Ascending aorta (tissue), 2 donors: ENCODE results near the gene SCRT2. TPM values are rescaled to one million over a fixed set of nuclear protein-coding genes. Genes with fewer than 3 reads are reported as not detected.

Source experiments
- DNase-seq, 2 donors: peaks; one replicate each; pipeline ENCODE4 v3.0.0-alpha.2; 2019; ENCODE audit warnings: low spot score in 2 of 2
- H3K27ac ChIP-seq, 2 donors: fragments of 200-600 bp; sonication (generic); one replicate each; pipeline ENCODE4 v1.5.1; 2016 to 2017; ENCODE audit warnings: mild to moderate bottlenecking in 1 of 2
- H3K27me3 ChIP-seq: fragments of 200-600 bp; sonication (generic); one replicate; pipeline ENCODE4 v1.5.1; 2017
- H3K36me3 ChIP-seq, 2 donors: fragments of 200-600 bp; sonication (generic); one replicate each; pipeline ENCODE4 v1.5.1; 2016
- H3K4me1 ChIP-seq, 2 donors: fragments of 200-600 bp; sonication (generic); one replicate each; pipeline ENCODE4 v1.5.1; 2016 to 2017; ENCODE audit warnings: mild to moderate bottlenecking in 1 of 2
- H3K4me3 ChIP-seq, 2 donors: fragments of 200-600 bp; sonication (generic); one replicate each; pipeline ENCODE4 v1.5.1; 2016 to 2017; ENCODE audit warnings: mild to moderate bottlenecking in 1 of 2
- H3K9me3 ChIP-seq, 2 donors: fragments of 200-600 bp; sonication (generic); one replicate each; pipeline ENCODE4 v1.5.1; 2016
- CTCF ChIP-seq, 3 experiments: fragments of 200-600 bp in 2 of 3; fragments of 450-650 bp in 1 of 3; sonication (generic) in 2 of 3; IDR thresholded peaks; one replicate each; pipeline ENCODE4 v1.5.1; 2016 to 2019; ENCODE audit warnings: antibody characterized with exemption in 3 of 3, mild to moderate bottlenecking in 1 of 3, moderate library complexity in 1 of 3
- intact Hi-C: fragments of 100-400 bp; cut with DNase I; formaldehyde crosslinking; loops from one replicate; pipeline ENCODE4 v1.15.1; 2023
- total RNA-seq: library from RNA; depleted of rRNA; stranded (reverse); fragments of >200 nt; gene quantifications from one replicate; pipeline ENCODE4 v1.1.0, GENCODE V29; 2016

Gene SCRT2
- total RNA-seq, 1 donor from 2014 or later = not detected

- H3K4me1 ChIP-seq = peaks cover 9% of the 10 kb centered on the region in 2 donors
- no peaks in the 10 kb centered on the region for H3K9me3 ChIP-seq
- H3K4me3 ChIP-seq = no peak overlapping the region
- no peak for TF ChIP-seq CTCF (IDR thresholded peaks at IDR 0.05)
- H3K27me3 ChIP-seq = no peaks in the 10 kb centered on the region
- H3K36me3 ChIP-seq = peaks cover 2% of the 10 kb centered on the region in 2 donors
- intact Hi-C loops = loop anchor here (10.0 kb wide), 2 partner anchors 739 to 1159 kb away; partner anchors contain the start of gene FKBP1A
- no peak overlapping the region for H3K27ac ChIP-seq
- no peak for DNase-seq
Observed at GRCh38 chr20:655726-656624, 19.6 kb downstream of the SCRT2 start.

GRCh38 chr20:654417-654750 lies 21.2 kb downstream of the SCRT2 start:
- H3K4me3 ChIP-seq = peak overlapping the region in 1 of 2 donors; percentile 84
- no peaks in the 10 kb centered on the region for H3K27me3 ChIP-seq
- no peak for DNase-seq
- no peak overlapping the region for H3K27ac ChIP-seq
- no peaks in the 10 kb centered on the region for H3K9me3 ChIP-seq
- intact Hi-C loops = loop anchor here (5.0 to 10.0 kb wide), 6 partner anchors 192 to 1160 kb away; partner anchors contain the start of genes FKBP1A, NRSN2, NSFL1C and PSMF1
- H3K4me1 ChIP-seq = peaks cover 9% of the 10 kb centered on the region in 2 donors
- no peak for TF ChIP-seq CTCF (IDR thresholded peaks at IDR 0.05)
- peaks cover 9 to 12% of the 10 kb centered on the region in 2 donors for H3K36me3 ChIP-seq

GRCh38 chr20:653590-654416 lies 21.8 kb downstream of the SCRT2 start:
- Histone ChIP-seq H3K4me1 (peaks cover 9% of the 10 kb centered on the region in 2 donors), H3K27ac (peak overlapping the region; percentile 82 to 84), H3K36me3 (peaks cover 10 to 18% of the 10 kb centered on the region in 2 donors), H3K9me3 (peaks cover 0 to 1% of the 10 kb centered on the region in 2 donors), H3K27me3 (no peaks in the 10 kb centered on the region), H3K4me3 (peak overlapping the region; percentile 61 to 84)
- no peak for DNase-seq
- TF ChIP-seq CTCF (IDR thresholded peaks at IDR 0.05) = no peak
- intact Hi-C loops = loop anchor here (2.0 to 10.0 kb wide), 9 partner anchors 21 to 1161 kb away; partner anchors contain the start of genes CSNK2A1, FAM110A, FKBP1A and NRSN2

- H3K9me3 ChIP-seq = peaks cover 0 to 8% of the 10 kb centered on the region in 2 donors
- peak within 1 kb of the TSS; percentile 82 to 84 for H3K27ac ChIP-seq
- DNase-seq = peak; percentile 67 to 95
- H3K27me3 ChIP-seq = no peaks in the 10 kb centered on the region
- H3K4me1 ChIP-seq = peaks cover 9% of the 10 kb centered on the region in 2 donors
- peak in 2 of 3 experiments; percentile 37 to 53 for TF ChIP-seq CTCF (IDR thresholded peaks at IDR 0.05)
- H3K36me3 ChIP-seq = peaks cover 16 to 24% of the 10 kb centered on the region in 2 donors
- intact Hi-C loops = loop anchor here (2.0 to 10.0 kb wide), 9 partner anchors 22 to 1162 kb away; partner anchors contain the start of genes CSNK2A1, FAM110A, FKBP1A and NRSN2
- peak within 1 kb of the TSS; percentile 61 to 84 for H3K4me3 ChIP-seq
Observed at GRCh38 chr20:653110-653589, 22.5 kb downstream of the SCRT2 start, which contains the start of gene SRXN1. SRXN1 (minus strand) TSS chr20:653200; CDS start chr20:653185, 15 bp downstream.

GRCh38 chr20:652615-653109 lies 22.9 kb downstream of the SCRT2 start:
- intact Hi-C loops = loop anchor here (2.0 to 10.0 kb wide), 9 partner anchors 22 to 1162 kb away; partner anchors contain the start of genes CSNK2A1, FAM110A, FKBP1A and NRSN2
- H3K4me1 ChIP-seq = peaks cover 9% of the 10 kb centered on the region in 2 donors
- TF ChIP-seq CTCF (IDR thresholded peaks at IDR 0.05) = no peak
- peak overlapping the region; percentile 61 to 84 for H3K4me3 ChIP-seq
- H3K9me3 ChIP-seq = peaks cover 0 to 8% of the 10 kb centered on the region in 2 donors
- H3K27ac ChIP-seq = peak overlapping the region; percentile 82 to 84
- H3K27me3 ChIP-seq = no peaks in the 10 kb centered on the region
- peaks cover 21 to 29% of the 10 kb centered on the region in 2 donors for H3K36me3 ChIP-seq
- no peak for DNase-seq
